Measurements from ENCODE around the gene SLC4A9. TPM values are rescaled to one million over a fixed set of nuclear protein-coding genes. Genes with fewer than 3 reads are reported as not detected.
"Not testable (repeated sequence)": the region's sequence is repeated elsewhere in the genome, so short reads cannot be mapped to it uniquely, and the experiment has no call there.

Gene SLC4A9
- total and polyA plus RNA-seq, 5 experiments from 2014 or later = not detected

GRCh38 chr5:140342896-140343295, 17.1 kb upstream of the SLC4A9 start:
- peaks cover 0 to 1% (median under 1%) of the 10 kb centered on the region in 5 donors for H3K27me3 Mint-ChIP-seq
- peak overlapping the region in 8 of 10 donors; percentile 20 to 76 (median 63) for H3K27ac Mint-ChIP-seq
- H3K4me1 Mint-ChIP-seq = peaks cover 17 to 57% (median 44%) of the 10 kb centered on the region in 4 donors
- DNase-seq (no peak), ATAC-seq (no peak)
- no peaks in the 10 kb centered on the region for H3K36me3 Mint-ChIP-seq
- H3K9me3 Mint-ChIP-seq = no peaks in the 10 kb centered on the region
- POLR2A ChIA-PET = no interaction called here
- peak overlapping the region in 7 of 10 donors; percentile 27 to 74 (median 57) for H3K4me3 Mint-ChIP-seq

GRCh38 chr5:140343849-140344248, 16.1 kb upstream of the SLC4A9 start:
- ATAC-seq, H3K27me3 Mint-ChIP-seq, POLR2A ChIA-PET, DNase-seq, H3K9me3 Mint-ChIP-seq, H3K36me3 Mint-ChIP-seq: not testable (repeated sequence)
- H3K4me1 Mint-ChIP-seq = peaks cover 17 to 63% (median 44%) of the 10 kb centered on the region in 4 donors
- H3K27ac Mint-ChIP-seq = peak overlapping the region in 3 of 10 donors; percentile 25 to 76 (median 71)
- peak overlapping the region in 5 of 10 donors; percentile 17 to 59 (median 26) for H3K4me3 Mint-ChIP-seq

- Mint-ChIP-seq H3K27me3 (peaks cover 0 to 20% (median 4%) of the 10 kb centered on the region in 5 donors), H3K27ac (peak overlapping the region in 2 of 10 donors; percentile 7 to 22), H3K9me3 (no peaks in the 10 kb centered on the region), H3K4me1 (peaks cover 17 to 63% (median 44%) of the 10 kb centered on the region in 4 donors), H3K4me3 (peak overlapping the region in 9 of 10 donors; percentile 45 to 87 (median 80)), H3K36me3 (no peaks in the 10 kb centered on the region)
- POLR2A ChIA-PET = interaction anchor here (0.6 to 1.8 kb wide), 2 partner anchors 16 to 42 kb away, joined by 3 to 8 read pairs; partner anchors contain the start of gene PFDN1
- no peak for ATAC-seq
- no peak for DNase-seq
Observed at GRCh38 chr5:140344683-140345423, 15.1 kb upstream of the SLC4A9 start.

GRCh38 chr5:140345919-140346347, 14.1 kb upstream of the SLC4A9 start:
- Mint-ChIP-seq H3K9me3 (no peaks in the 10 kb centered on the region), H3K36me3 (no peaks in the 10 kb centered on the region), H3K27ac (no peak overlapping the region), H3K4me1 (peaks cover 15 to 58% (median 44%) of the 10 kb centered on the region in 4 donors), H3K4me3 (peak overlapping the region; percentile 62 to 87 (median 82)), H3K27me3 (peaks cover 1 to 31% (median 8%) of the 10 kb centered on the region in 5 donors)
- DNase-seq = peak in 1 of 10 donors; percentile 35
- ATAC-seq = no peak
- POLR2A ChIA-PET = interaction anchor here (1.2 to 1.8 kb wide), 2 partner anchors 43 to 132 kb away, joined by 3 to 8 read pairs; partner anchors contain the start of gene PFDN1

GRCh38 chr5:140346348-140347221, 13.4 kb upstream of the SLC4A9 start, which contains the start of gene HBEGF:
Gene HBEGF, minus strand, starts transcription at chr5:140346603. Its CDS starts 275 bp downstream, at chr5:140346328.
- Mint-ChIP-seq H3K36me3 (no peaks in the 10 kb centered on the region), H3K9me3 (no peaks in the 10 kb centered on the region), H3K4me1 (peaks cover 17 to 54% (median 45%) of the 10 kb centered on the region in 4 donors), H3K4me3 (peak within 1 kb of the TSS; percentile 65 to 87 (median 84)), H3K27ac (peak within 1 kb of the TSS in 6 of 10 donors; percentile 7 to 75 (median 52)), H3K27me3 (peaks cover 3 to 37% (median 8%) of the 10 kb centered on the region in 5 donors)
- POLR2A ChIA-PET = interaction anchor here (1.2 to 1.8 kb wide), 2 partner anchors 44 to 132 kb away, joined by 3 to 8 read pairs; partner anchors contain the start of gene PFDN1
- peak; percentile 69 to 82 for ATAC-seq
- DNase-seq = peak; percentile 13 to 66 (median 40)

- Mint-ChIP-seq H3K4me3 (peak overlapping the region; percentile 64 to 87 (median 76)), H3K9me3 (no peaks in the 10 kb centered on the region), H3K27me3 (peaks cover 4 to 40% (median 8%) of the 10 kb centered on the region in 5 donors), H3K36me3 (no peaks in the 10 kb centered on the region), H3K4me1 (peaks cover 14 to 50% (median 39%) of the 10 kb centered on the region in 4 donors), H3K27ac (no peak overlapping the region)
- no peak for ATAC-seq
- no peak for DNase-seq
- POLR2A ChIA-PET = no interaction called here
Observed at GRCh38 chr5:140347360-140347759, 12.6 kb upstream of the SLC4A9 start.

GRCh38 chr5:140348104-140348503, 11.9 kb upstream of the SLC4A9 start:
- H3K9me3 Mint-ChIP-seq = no peaks in the 10 kb centered on the region
- no peak overlapping the region for H3K27ac Mint-ChIP-seq
- no peak for DNase-seq
- peak overlapping the region in 5 of 10 donors; percentile 25 to 68 (median 42) for H3K4me3 Mint-ChIP-seq
- POLR2A ChIA-PET = no interaction called here
- ATAC-seq = no peak
- H3K27me3 Mint-ChIP-seq = peaks cover 4 to 40% (median 8%) of the 10 kb centered on the region in 5 donors
- peaks cover 9 to 43% (median 32%) of the 10 kb centered on the region in 4 donors for H3K4me1 Mint-ChIP-seq
- no peaks in the 10 kb centered on the region for H3K36me3 Mint-ChIP-seq

- Mint-ChIP-seq H3K27ac (no peak overlapping the region), H3K36me3 (no peaks in the 10 kb centered on the region), H3K4me1 (peaks cover 6 to 33% (median 21%) of the 10 kb centered on the region in 4 donors), H3K4me3 (no peak overlapping the region), H3K9me3 (no peaks in the 10 kb centered on the region), H3K27me3 (peaks cover 4 to 40% (median 8%) of the 10 kb centered on the region in 5 donors)
- DNase-seq = no peak
- no peak for ATAC-seq
- POLR2A ChIA-PET = interaction anchor here (0.5 kb wide), 1 partner anchor 72 kb away, joined by 4 read pairs; no protein-coding TSS in a partner anchor
Observed at GRCh38 chr5:140349244-140349643, 10.8 kb upstream of the SLC4A9 start.

- POLR2A ChIA-PET = interaction anchor here (0.7 to 1.5 kb wide), 3 partner anchors 32 to 359 kb away, joined by 3 to 4 read pairs (median 3); no protein-coding TSS in a partner anchor
- Mint-ChIP-seq H3K27me3 (peaks cover 4 to 40% (median 8%) of the 10 kb centered on the region in 5 donors), H3K27ac (no peak overlapping the region), H3K9me3 (no peaks in the 10 kb centered on the region), H3K4me3 (no peak overlapping the region), H3K36me3 (no peaks in the 10 kb centered on the region), H3K4me1 (peaks cover 3 to 24% (median 10%) of the 10 kb centered on the region in 4 donors)
- DNase-seq (peak in 9 of 10 donors; percentile 28 to 87 (median 69)), ATAC-seq (peak; percentile 88 to 94)
Observed at GRCh38 chr5:140351609-140352334, 8.2 kb upstream of the SLC4A9 start.

- Mint-ChIP-seq H3K9me3 (no peaks in the 10 kb centered on the region), H3K36me3 (no peaks in the 10 kb centered on the region), H3K27me3 (peaks cover 7 to 22% (median 12%) of the 10 kb centered on the region in 5 donors), H3K4me3 (no peak overlapping the region), H3K27ac (no peak overlapping the region), H3K4me1 (peaks cover 10 to 16% (median 15%) of the 10 kb centered on the region in 4 donors)
- no peak for ATAC-seq
- DNase-seq = no peak
- POLR2A ChIA-PET = no interaction called here
Observed at GRCh38 chr5:140355546-140355945, 4.4 kb upstream of the SLC4A9 start.

GRCh38 chr5:140356853-140357725, 2.9 kb upstream of the SLC4A9 start:
- Mint-ChIP-seq H3K4me3 (peak overlapping the region in 9 of 10 donors; percentile 12 to 82 (median 65)), H3K9me3 (no peaks in the 10 kb centered on the region), H3K4me1 (peaks cover 7 to 13% (median 10%) of the 10 kb centered on the region in 4 donors), H3K27me3 (peaks cover 2 to 9% (median 9%) of the 10 kb centered on the region in 5 donors), H3K36me3 (no peaks in the 10 kb centered on the region), H3K27ac (peak overlapping the region in 2 of 10 donors; percentile 36 to 45)
- POLR2A ChIA-PET = no interaction called here
- DNase-seq (no peak), ATAC-seq (peak in 1 of 2 donors; percentile 51)
